ENCODE data around the gene OSBPL6. TPM values are rescaled to one million over a fixed set of nuclear protein-coding genes. Genes with fewer than 3 reads are reported as not detected.
A peak's percentile ranks its signal among the peaks of the same experiment; 100 is the strongest.

OSBPL6 gene
- total RNA-seq, 1 donor from 2014 or later: 3.6 TPM

DNA sequence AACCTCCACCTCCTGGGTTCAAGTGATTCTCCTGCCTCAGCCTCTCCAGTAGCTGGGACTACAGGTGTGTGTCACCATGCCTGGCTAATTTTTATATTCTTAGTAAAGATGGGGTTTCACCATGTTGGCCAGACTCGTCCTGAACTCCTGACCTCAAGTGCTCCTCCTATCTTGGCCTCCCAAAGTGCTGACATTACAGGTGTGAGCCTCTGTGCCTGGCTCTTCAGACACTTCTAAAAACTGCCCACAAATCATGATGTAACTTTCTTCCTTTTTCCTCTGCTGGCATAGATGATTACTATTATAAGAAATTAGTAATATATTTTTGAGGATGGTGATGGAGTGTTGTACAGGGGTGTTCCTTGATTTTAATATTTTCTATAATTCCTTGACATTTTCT is 6.0 kb downstream of the OSBPL6 start:
- Histone ChIP-seq H3K4me3 (ENCODE audit: low read depth, low read length) (no peak overlapping the region), H3K27me3 (ENCODE audit: control insufficient read depth, insufficient read depth, low read length) (no peaks in the 10 kb centered on the region), H3K36me3 (ENCODE audit: control insufficient read depth, insufficient read depth, low read length) (no peaks in the 10 kb centered on the region)
- no peak for DNase-seq (ENCODE audit: low read depth)
- TF ChIP-seq, protein P1, sequence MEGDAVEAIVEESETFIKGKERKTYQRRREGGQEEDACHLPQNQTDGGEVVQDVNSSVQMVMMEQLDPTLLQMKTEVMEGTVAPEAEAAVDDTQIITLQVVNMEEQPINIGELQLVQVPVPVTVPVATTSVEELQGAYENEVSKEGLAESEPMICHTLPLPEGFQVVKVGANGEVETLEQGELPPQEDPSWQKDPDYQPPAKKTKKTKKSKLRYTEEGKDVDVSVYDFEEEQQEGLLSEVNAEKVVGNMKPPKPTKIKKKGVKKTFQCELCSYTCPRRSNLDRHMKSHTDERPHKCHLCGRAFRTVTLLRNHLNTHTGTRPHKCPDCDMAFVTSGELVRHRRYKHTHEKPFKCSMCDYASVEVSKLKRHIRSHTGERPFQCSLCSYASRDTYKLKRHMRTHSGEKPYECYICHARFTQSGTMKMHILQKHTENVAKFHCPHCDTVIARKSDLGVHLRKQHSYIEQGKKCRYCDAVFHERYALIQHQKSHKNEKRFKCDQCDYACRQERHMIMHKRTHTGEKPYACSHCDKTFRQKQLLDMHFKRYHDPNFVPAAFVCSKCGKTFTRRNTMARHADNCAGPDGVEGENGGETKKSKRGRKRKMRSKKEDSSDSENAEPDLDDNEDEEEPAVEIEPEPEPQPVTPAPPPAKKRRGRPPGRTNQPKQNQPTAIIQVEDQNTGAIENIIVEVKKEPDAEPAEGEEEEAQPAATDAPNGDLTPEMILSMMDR (IDR thresholded peaks at IDR 0.05; ENCODE audit: insufficient read depth, low read length, poor library complexity, severe bottlenecking): no peak

- TF ChIP-seq, protein P1 (IDR thresholded peaks at IDR 0.05; ENCODE audit: insufficient read depth, low read length, poor library complexity, severe bottlenecking): no peak
- H3K27me3 ChIP-seq (ENCODE audit: control insufficient read depth, insufficient read depth, low read length): no peaks in the 10 kb centered on the region
- DNase-seq (ENCODE audit: low read depth): no peak
- no peaks in the 10 kb centered on the region for H3K36me3 ChIP-seq (ENCODE audit: control insufficient read depth, insufficient read depth, low read length)
- no peak overlapping the region for H3K4me3 ChIP-seq (ENCODE audit: low read depth, low read length)
These were observed 8.6 kb downstream of the OSBPL6 start for GRCh38 chr2:178202927-178203326.

- TF ChIP-seq, protein P1 (IDR thresholded peaks at IDR 0.05; ENCODE audit: insufficient read depth, low read length, poor library complexity, severe bottlenecking): no peak
- Histone ChIP-seq H3K4me3 (ENCODE audit: low read depth, low read length) (no peak overlapping the region), H3K36me3 (ENCODE audit: control insufficient read depth, insufficient read depth, low read length) (no peaks in the 10 kb centered on the region), H3K27me3 (ENCODE audit: control insufficient read depth, insufficient read depth, low read length) (no peaks in the 10 kb centered on the region)
- DNase-seq (ENCODE audit: low read depth): no peak
These were observed 10.7 kb downstream of the OSBPL6 start for GRCh38 chr2:178204977-178205376.

GRCh38 chr2:178205853-178206521 is 11.7 kb downstream of the OSBPL6 start:
- Histone ChIP-seq H3K4me3 (ENCODE audit: low read depth, low read length) (no peak overlapping the region), H3K36me3 (ENCODE audit: control insufficient read depth, insufficient read depth, low read length) (no peaks in the 10 kb centered on the region), H3K27me3 (ENCODE audit: control insufficient read depth, insufficient read depth, low read length) (no peaks in the 10 kb centered on the region)
- peak; percentile 50 for DNase-seq (ENCODE audit: low read depth)
- TF ChIP-seq, protein P1 (IDR thresholded peaks at IDR 0.05; ENCODE audit: insufficient read depth, low read length, poor library complexity, severe bottlenecking): no peak

- DNase-seq (ENCODE audit: low read depth): no peak
- Histone ChIP-seq H3K4me3 (ENCODE audit: low read depth, low read length) (no peak overlapping the region), H3K36me3 (ENCODE audit: control insufficient read depth, insufficient read depth, low read length) (no peaks in the 10 kb centered on the region), H3K27me3 (ENCODE audit: control insufficient read depth, insufficient read depth, low read length) (no peaks in the 10 kb centered on the region)
- TF ChIP-seq, protein P1 (IDR thresholded peaks at IDR 0.05; ENCODE audit: insufficient read depth, low read length, poor library complexity, severe bottlenecking): no peak
These were observed 14.0 kb downstream of the OSBPL6 start for GRCh38 chr2:178208336-178208735.

DNA sequence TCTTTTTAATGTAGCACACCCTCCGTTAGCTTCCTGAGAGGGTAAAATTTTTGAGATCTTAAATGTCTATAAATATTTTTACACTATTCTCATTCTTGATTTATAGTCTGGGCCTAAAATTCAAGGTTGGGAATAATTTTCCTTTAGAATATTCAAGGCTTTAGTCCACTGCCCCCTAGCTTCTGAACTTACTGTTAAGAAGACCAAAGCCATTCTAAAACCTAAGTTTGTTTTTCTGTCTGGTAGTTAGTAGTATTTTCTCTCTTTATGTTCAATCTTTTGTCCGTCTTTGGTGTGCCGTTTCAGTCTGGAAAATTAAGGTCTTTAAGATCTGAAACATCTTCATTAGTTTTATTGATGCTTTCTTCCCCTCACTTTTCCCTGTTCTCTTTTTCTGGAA is 14.5 kb downstream of the OSBPL6 start:
- H3K36me3 ChIP-seq (ENCODE audit: control insufficient read depth, insufficient read depth, low read length): no peaks in the 10 kb centered on the region
- H3K4me3 ChIP-seq (ENCODE audit: low read depth, low read length): no peak overlapping the region
- TF ChIP-seq, protein P1 (IDR thresholded peaks at IDR 0.05; ENCODE audit: insufficient read depth, low read length, poor library complexity, severe bottlenecking): peak; percentile 38
- no peak for DNase-seq (ENCODE audit: low read depth)
- no peaks in the 10 kb centered on the region for H3K27me3 ChIP-seq (ENCODE audit: control insufficient read depth, insufficient read depth, low read length)

Measured in kidney epithelial cell (primary cell).